GM12801 (cell line): ENCODE results near the gene SLC6A19.

ENCODE experiments used
- TF ChIP-seq, protein P1 (sequence below): IDR thresholded peaks from one replicate; pipeline ENCODE4 v1.5.1; 2011; ENCODE audit warnings: control low read depth; ENCODE audit not compliant: insufficient read length; ENCODE audit errors: extremely low read depth

The SLC6A19 gene

DNA sequence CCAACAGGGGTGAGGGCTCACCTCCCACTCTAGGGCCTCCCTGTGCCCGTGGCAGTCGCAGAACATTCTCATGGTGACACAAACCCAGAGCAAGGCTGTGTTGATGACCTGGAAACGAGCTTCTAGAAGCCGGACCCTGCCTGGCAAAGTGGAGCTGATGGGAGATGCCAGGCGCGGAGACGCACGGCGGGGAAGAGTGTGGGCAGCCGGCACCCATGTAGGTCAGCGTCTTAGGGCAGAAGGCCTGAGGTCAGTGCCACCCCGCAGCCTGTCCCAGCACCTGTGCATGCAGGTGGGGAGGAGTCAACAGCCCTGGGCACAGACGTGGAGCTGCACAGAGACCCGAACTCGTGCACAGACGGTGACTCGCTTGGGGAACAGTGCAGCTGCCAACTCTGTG is 29.2 kb downstream of the SLC6A19 start:
- TF ChIP-seq, protein P1, sequence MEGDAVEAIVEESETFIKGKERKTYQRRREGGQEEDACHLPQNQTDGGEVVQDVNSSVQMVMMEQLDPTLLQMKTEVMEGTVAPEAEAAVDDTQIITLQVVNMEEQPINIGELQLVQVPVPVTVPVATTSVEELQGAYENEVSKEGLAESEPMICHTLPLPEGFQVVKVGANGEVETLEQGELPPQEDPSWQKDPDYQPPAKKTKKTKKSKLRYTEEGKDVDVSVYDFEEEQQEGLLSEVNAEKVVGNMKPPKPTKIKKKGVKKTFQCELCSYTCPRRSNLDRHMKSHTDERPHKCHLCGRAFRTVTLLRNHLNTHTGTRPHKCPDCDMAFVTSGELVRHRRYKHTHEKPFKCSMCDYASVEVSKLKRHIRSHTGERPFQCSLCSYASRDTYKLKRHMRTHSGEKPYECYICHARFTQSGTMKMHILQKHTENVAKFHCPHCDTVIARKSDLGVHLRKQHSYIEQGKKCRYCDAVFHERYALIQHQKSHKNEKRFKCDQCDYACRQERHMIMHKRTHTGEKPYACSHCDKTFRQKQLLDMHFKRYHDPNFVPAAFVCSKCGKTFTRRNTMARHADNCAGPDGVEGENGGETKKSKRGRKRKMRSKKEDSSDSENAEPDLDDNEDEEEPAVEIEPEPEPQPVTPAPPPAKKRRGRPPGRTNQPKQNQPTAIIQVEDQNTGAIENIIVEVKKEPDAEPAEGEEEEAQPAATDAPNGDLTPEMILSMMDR: no peak

DNA sequence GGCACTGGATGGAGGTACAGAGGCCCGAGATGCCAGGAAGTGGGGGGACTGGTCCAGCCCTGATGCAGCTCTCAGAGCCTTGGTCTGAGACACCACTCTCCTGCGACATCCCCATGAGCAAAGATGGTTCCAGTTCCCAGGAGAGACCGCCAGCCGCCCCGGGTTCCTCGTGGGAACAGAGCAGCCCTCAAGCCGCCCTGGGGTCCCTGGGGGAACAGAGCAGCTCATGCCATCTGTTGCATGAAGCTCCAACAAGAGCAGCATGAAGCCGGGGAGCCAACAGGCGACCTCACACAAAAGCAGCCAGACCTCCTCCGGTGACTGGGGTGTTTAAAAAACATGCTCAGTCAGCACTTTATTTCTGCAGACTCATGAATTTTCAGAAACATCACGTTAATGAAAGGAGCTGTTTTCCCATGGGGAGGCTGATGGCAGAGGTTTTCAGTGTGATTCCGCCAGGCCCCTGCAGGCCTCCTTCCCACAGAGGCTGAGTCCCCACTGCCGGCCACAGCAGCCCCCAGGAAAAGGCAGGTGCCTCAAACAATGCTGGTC is 30.0 kb downstream of the SLC6A19 start:
- TF ChIP-seq, protein P1: no peak

DNA sequence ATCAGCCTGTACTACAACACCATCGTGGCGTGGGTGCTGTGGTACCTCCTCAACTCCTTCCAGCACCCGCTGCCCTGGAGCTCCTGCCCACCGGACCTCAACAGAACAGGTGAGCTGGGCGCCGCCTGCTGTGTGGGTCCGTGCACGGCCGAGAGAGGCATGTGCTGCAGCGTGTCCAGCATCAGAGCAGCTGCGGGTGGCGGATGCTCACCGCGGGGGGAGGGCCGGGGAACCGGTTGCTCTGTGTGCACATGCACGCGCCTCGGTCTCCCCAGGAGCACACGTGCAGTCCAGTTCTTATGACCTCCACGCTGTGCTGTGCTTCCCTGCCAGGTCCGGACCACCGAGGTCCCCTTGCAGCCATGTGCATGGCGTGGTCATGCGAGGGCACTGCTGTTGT is 31.4 kb downstream of the SLC6A19 start:
- TF ChIP-seq, protein P1: no peak

DNA sequence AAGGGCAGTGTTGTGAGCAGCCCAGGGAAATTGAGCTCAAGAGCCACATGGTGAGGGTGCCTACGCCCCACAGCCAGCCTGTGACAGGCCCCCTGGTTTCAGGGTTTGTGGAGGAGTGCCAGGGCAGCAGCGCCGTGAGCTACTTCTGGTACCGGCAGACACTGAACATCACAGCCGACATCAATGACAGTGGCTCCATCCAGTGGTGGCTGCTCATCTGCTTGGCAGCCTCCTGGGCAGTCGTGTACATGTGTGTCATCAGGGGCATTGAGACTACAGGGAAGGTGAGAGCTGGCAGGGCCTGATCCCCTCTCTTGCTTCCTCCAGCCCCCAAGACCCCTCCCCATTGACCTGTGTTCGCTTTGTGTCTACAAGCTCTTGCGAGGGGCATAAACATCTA is 34.0 kb downstream of the SLC6A19 start:
- TF ChIP-seq, protein P1: no peak

DNA sequence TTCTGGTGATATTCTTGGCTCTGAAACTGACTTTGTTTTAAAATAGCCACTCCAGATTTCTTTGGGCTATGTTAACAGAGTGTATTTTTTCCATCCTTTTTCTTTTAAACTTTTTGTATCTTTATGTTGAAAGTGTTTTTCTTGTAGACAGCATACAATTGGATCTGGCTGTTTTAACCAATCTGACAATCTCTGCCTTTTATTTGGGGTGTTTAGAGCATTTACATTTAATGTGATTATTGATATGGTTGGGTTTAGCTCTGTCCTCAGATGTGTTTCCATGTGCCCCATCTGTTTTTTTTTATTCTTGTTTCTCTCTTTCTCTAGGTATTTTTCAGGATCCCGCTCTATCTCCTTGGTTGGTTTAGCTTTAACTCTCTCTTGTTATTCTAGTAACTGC is 34.4 kb downstream of the SLC6A19 start:
- TF ChIP-seq, protein P1: no peak

DNA sequence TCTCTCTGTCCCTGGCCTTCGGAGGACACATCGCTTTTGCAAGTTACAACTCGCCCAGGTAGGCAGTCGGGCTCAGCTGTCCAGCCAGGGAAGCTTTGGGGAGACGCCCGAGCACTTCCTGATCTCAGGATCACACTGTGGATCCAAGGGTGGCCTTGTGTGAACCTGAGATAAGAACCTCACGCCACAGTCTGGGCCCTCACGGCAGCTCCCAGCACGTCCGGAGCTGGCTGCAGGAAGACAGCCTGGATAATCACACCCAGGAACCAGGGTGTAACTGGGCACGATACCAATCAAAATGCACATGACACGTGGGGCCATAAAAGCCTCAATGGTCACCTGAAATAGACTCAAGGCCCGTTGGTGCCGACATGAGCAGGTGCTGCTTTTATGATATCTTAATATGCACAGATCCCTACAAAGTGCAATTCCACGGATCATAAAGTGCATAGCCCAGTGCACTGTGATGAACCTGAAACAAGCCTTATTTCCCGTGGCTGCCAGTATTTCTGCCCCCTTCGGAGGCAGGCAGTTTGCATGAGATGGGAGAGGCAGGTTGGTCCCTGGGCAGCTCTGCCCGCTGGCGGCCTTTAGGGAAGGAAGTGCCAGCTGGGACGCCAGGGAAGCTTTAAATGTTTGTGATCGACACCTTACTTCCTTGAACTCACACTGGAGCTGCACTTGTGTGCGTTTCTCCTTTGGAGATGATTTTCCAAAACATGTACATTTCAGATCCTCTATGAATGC is 38.3 kb downstream of the SLC6A19 start:
- TF ChIP-seq, protein P1: no peak

DNA sequence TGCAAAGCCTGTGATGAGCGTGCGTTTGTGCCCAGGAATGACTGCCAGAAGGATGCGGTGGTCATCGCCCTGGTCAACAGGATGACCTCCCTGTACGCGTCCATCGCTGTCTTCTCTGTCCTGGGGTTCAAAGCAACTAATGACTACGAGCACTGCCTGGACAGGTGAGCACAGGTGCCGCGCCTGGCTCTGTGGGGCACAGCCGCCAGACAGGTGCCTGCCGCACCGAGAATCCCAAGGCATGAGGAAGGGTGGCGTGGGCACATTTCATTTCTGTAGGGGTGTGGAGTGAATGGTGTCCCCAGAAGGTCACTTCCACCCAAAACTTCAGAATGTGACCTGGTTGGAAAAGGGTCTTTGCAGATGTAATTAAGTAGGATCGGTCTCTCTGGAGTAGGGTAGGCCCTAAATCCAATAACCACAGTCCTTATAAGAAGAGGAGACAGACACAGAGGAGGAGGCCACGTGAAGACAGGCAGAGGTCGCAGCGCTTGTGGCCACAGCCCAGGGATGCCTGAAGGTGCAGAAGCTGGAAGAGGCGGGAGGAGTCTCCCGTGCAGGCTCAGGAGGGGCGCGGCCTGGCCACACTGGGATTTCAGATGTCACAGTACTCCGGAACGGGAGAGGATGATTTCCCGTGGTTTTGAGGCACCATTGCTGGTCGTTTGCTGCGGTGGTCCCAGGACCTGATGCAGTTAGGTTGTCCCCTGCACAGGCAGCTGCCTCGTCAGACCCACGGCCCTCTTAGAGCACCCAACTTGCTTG is 39.3 kb downstream of the SLC6A19 start:
- TF ChIP-seq, protein P1: no peak
